ENCODE data around the gene TMEM9.

DNA sequence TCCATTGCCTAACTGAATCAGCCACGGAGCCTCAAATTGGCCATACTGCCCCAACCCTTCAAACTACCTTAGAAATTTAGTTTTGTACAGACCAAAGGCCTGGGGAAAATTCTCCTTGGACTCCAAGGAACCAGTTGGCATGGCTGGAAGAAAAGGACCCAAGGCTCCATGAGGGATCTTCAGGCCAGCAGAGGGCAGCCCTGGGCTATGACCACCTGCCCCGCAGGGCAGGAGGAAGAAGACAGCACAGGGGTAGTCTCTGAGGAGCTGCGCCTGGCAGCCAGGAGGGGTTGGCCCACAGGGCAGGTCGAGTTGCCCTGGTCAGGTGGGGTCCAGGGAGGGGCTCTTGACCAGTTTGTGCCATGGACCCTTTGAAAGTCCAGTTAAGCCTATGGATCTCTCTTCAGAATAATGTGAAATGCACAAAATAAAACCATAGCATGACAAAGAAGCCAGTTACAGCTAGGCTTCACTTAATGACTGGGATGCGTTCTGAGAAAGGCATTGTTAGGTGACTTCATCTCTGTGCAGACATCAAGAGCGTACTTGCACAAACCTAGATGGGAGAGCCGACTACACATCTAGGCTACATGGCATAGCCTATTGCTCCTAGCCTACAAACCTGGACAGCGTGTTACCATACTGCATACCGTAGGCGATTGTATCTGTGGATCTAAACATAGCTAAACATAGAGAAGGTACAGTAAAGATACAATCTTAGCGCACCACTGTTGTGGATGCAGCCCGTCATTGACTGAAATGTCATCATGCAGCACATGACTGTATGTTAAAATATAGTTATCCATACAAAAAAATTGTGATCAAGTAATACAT lies 68.2 kb downstream of the TMEM9 start:
- TF ChIP-seq, protein P1, sequence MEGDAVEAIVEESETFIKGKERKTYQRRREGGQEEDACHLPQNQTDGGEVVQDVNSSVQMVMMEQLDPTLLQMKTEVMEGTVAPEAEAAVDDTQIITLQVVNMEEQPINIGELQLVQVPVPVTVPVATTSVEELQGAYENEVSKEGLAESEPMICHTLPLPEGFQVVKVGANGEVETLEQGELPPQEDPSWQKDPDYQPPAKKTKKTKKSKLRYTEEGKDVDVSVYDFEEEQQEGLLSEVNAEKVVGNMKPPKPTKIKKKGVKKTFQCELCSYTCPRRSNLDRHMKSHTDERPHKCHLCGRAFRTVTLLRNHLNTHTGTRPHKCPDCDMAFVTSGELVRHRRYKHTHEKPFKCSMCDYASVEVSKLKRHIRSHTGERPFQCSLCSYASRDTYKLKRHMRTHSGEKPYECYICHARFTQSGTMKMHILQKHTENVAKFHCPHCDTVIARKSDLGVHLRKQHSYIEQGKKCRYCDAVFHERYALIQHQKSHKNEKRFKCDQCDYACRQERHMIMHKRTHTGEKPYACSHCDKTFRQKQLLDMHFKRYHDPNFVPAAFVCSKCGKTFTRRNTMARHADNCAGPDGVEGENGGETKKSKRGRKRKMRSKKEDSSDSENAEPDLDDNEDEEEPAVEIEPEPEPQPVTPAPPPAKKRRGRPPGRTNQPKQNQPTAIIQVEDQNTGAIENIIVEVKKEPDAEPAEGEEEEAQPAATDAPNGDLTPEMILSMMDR (conservative IDR thresholded peaks at IDR 0.05; ENCODE audit: low read depth, low read length), result peak; percentile 55
- no peak for TF ChIP-seq EZH2 (IDR thresholded peaks at IDR 0.05; ENCODE audit: borderline replicate concordance, low read depth, low read length, poor library complexity, severe bottlenecking)

All from A673 (cell line).